ENCODE data around the gene JAK2. TPM values are rescaled to one million over a fixed set of nuclear protein-coding genes. Genes with fewer than 3 reads are reported as not detected.
A peak's percentile ranks its signal among the peaks of the same experiment; 100 is the strongest.
"Not testable (repeated sequence)": the region's sequence is repeated elsewhere in the genome, so short reads cannot be mapped to it uniquely, and the experiment has no call there.

JAK2 gene
- polyA plus RNA-seq, 3 donors, result 11.3 to 14.4 (median 13.9) TPM

DNA sequence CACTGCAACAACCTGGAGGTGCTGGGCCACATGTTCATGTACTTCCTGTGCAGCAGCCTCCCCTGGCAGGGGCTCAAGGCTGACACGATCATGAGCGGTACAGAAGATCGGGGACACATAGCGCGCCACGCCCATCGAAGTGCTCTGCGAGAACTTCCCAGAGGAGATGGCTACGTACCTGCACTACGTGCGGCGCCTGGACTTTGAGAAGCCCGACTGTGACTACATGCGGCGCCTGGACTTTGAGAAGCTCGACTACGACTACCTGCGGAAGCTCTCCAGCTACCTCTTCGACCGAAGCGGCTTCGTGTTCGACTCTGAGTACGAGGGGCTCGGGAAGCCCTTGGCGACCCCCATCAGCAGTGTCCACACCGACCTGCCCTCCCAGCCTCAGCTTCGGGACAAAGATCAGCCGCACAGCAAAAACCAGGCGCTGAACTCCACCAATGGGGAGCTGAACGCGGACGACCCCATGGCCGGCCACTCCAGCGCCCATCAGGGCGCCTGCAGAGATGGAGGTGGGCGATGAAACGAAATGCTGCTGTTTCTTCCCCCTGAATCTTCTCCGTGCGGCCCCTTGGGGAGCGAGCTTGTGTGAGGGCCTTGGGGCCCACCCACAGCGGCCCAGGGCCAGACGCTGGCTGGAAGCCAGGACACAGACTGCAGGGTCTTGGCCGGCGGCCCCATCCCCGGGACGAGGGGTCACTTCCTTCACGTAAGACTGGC lies 56.5 kb downstream of the JAK2 start:
- no peak for DNase-seq

DNA sequence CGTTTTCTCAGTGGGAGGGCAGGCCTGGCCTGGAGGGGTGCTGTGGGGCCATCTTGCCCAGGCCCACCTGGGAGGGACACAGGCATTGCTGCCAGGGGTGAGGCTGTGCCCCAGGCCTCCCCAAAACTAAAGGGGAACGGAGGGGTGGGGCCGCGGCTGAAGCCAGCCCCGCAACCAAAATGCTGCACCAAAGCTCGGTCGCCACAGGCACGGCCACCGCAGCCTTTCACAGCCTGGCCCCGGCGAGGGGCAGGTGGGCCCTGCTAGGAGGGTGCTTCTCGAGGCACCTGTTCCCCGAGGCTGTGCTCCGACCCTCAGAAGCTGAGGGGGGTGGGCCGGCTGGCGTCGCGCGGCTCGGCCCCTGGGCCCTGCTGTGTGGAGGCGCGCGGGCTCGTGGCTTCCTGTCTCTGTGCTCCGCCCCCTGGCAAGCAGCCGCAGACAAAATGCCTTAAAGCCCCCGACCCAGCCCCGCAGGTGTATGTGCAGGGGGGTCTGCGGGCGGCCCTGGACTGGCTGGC lies 57.6 kb downstream of the JAK2 start:
- no peak for DNase-seq

DNA sequence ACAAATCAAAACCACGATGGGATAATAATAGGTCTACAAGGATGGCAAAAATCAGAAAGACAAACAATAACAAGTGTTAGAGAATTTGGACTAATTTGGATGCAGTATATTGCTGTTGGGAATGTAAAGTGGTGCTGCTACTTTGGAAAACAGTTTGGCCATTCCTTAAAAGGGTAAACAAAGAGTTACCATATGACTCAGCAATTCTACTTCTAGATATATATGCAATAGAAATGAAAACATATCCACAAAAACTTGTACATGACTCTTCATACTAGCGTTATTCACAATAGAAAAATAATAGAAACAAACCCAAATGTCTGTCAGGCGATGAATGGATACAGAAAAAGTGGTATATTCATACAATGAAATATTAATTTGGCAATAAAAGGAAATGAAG lies 58.3 kb downstream of the JAK2 start:
- DNase-seq, result no peak

DNA sequence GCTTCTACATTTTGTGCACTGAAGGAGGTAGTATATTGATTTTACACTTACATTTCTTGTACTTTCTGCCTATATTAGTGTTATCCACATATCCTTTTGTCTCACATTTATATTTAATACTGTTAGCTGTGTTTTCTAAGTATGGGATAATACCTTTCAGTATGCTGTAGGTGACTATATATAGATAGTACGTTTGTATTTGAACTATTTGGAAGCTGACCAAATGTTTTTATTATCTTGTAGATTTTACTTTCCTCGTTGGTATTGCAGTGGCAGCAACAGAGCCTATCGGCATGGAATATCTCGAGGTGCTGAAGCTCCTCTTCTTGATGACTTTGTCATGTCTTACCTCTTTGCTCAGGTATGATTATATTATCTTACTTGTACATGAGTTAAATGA lies 59.1 kb downstream of the JAK2 start:
- no peak for DNase-seq

GRCh38 chr9:5052838-5053237 lies 67.8 kb downstream of the JAK2 start:
- DNase-seq, result no peak

GRCh38 chr9:5062631-5063030 lies 77.6 kb downstream of the JAK2 start:
- DNase-seq, result no peak

GRCh38 chr9:5072871-5073270 lies 87.8 kb downstream of the JAK2 start:
- no peak for DNase-seq

DNA sequence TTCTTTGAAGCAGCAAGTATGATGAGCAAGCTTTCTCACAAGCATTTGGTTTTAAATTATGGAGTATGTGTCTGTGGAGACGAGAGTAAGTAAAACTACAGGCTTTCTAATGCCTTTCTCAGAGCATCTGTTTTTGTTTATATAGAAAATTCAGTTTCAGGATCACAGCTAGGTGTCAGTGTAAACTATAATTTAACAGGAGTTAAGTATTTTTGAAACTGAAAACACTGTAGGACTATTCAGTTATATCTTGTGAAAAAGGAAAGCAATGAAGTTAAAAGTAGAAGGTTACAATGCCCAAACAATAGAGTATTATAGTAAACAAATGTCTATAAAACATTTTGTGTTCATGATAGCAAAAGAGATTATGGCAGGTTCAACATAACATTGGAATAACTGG lies 88.6 kb downstream of the JAK2 start:
- DNase-seq, result no peak

- no peak for DNase-seq
These were observed 100.9 kb downstream of the JAK2 start for GRCh38 chr9:5085993-5086392.

DNA sequence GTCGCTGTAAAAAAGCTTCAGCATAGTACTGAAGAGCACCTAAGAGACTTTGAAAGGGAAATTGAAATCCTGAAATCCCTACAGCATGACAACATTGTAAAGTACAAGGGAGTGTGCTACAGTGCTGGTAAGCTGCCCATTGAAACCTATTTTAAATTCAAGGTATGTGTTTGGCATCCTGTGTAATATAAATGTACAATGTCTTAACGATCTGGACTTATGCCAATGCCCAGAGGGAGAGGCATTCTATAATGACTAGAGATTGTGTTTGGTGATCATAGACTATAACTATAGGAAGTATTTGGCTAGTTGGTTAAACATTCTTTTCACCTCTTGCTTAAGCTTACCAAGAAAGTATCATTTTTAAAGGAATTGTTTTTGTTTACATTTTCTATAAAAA lies 104.7 kb downstream of the JAK2 start:
- peak; percentile 64 for DNase-seq

DNA sequence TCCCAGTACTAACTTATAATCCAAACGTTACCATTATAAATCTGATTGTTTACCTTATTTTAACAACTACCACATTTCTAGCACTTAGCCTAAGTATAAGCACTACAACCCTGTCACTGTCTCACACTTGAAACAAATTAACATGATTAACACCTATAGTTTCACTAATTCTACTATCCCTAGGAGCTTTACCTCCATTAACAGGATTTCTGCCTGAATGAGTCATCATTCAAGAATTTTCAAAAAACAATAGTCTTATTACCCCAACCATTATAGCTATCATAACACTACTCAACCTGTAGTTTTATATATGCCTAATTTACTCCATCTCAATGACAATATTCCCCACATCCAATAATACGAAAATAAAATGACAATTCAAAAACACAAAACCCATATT lies 110.7 kb downstream of the JAK2 start:
- DNase-seq, result no peak

- no peak for DNase-seq
These were observed 114.4 kb downstream of the JAK2 start for GRCh38 chr9:5099466-5099865.

DNA sequence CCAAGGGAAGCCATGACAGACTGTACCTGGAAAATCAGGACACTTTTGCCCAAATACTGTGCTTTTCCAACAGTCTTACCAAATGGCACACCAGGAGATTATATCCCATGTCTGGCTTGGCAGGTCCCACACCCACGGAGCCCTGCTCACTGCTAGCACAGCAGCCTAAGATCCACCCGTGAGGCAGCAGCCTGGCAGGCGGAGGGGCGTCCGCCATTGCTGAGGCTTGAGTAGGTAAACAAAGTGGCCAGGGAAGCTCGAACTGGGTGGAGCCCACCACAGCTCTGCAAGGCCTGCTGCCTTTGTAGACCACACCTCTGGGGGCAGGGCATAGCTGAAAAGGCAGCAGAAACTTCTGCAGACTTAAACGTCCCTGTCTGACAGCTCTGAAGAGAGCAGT lies 116.1 kb downstream of the JAK2 start:
- not testable (repeated sequence) for DNase-seq

- not testable (repeated sequence) for DNase-seq
These were observed 121.4 kb downstream of the JAK2 start for GRCh38 chr9:5106517-5106916.

DNA sequence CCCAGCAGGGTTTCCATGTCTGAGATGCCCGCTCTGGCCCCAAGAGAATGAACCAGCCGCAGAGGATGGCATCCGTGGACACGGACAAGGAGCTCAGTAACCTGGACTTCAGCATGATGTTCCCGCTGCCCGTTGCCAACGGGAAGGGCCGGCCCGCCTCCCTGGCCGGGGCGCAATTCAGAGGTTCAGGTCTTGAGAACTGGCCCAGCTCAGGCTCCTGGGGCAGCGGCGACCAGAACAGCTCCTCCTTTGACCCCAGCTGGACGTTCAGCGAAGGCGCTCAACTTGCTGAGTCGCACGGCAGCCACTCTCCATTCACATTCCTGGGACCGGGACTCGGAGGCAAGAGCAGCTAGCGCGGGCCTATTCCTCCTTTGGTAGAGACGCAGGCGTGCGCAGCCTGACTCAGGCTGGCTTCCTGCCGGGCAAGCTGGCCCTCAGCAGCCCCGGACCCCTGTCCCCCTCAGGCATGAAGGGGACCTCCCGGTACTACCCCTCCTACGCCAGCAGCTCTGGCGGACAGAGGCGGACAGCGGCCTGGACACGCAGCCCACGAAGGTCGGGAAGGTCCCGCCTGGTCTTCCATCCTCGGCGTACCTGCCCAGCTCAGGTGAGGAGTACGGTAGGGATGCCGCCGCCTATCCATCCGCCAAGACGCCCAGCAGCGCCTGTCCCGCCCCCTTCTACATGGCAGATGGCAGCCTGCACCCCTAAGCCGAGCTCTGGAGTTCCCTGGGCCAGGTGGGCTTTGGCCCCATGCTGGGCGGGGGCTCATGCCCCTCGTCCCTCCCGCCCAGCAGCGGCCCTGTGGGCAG lies 126.0 kb downstream of the JAK2 start:
- no peak for DNase-seq

- DNase-seq, result no peak
These were observed 126.6 kb downstream of the JAK2 start for GRCh38 chr9:5111696-5112095.

- no peak for DNase-seq
These were observed 127.1 kb downstream of the JAK2 start for GRCh38 chr9:5112109-5112592.

- DNase-seq, result no peak
These were observed 127.6 kb downstream of the JAK2 start for GRCh38 chr9:5112646-5113045.

- no peak for DNase-seq
These were observed 128.5 kb downstream of the JAK2 start for GRCh38 chr9:5113523-5113922.

GRCh38 chr9:5113994-5114748 lies 129.1 kb downstream of the JAK2 start:
- DNase-seq, result no peak

DNA sequence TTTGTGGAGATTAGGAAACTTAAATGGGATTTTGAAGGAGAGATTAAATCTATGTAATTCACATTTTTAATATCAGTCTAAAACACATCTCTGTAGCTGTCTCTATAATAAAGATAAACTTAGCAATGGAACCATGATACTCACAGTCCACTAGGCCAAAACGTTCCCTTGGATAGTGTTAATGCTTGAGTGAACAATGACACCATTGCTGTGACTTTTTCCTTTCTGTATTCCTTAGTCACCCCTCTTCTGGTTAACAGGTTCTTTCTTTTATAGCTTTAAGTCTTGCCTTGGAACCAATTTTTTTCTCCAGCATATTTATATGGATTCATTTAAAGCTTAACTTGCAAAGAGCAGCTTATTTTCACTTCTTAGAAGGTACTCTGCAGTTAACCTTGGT lies 137.0 kb downstream of the JAK2 start:
- DNase-seq, result no peak

DNA sequence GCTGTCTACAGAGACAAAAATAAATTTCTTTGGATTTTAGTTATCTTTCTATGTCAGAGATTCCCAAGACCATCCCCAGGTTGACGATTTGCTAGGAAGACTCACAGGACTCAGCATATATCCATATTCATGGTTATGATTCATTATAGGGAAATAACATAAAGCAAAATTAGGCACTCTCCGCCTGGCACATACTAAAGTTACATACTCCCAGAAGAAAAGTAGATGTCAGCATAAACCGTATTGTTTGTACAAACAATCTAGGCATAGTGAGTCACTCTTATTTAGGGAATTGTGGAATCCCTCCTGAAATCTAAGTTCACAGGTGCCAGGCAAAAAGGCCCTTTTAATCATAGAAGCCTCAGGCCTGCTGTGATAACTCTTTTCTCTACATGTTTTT lies 137.4 kb downstream of the JAK2 start:
- DNase-seq, result no peak
